HCT116 (cell line): ENCODE data around the gene SLC12A4.
"Not testable (repeated sequence)": the region's sequence is repeated elsewhere in the genome, so short reads cannot be mapped to it uniquely, and the experiment has no call there.

Source experiments
- CEBPB ChIP-seq: IDR thresholded peaks from 2 replicates; pipeline ENCODE4 v1.6.1; 2012; ENCODE audit warnings: low read depth
- EZH2 ChIP-seq: fragments of 200-600 bp; sonication (generic); IDR thresholded peaks from 2 replicates; pipeline ENCODE4 v1.6.1; 2017; ENCODE audit warnings: antibody characterized with exemption, mixed run types
- POLR2A ChIP-seq: IDR thresholded peaks from 2 replicates; pipeline ENCODE4 v1.7.0; 2011; ENCODE audit warnings: borderline replicate concordance; ENCODE audit not compliant: insufficient read depth, insufficient read length; ENCODE audit errors: extremely low read depth
- RAD21 ChIP-seq: IDR thresholded peaks from 2 replicates; pipeline ENCODE4 v1.6.1; 2012; ENCODE audit warnings: low read depth, mild to moderate bottlenecking
- TF ChIP-seq, protein P1 (sequence below): IDR thresholded peaks from 2 replicates; pipeline ENCODE4 v1.6.1; 2012
- TF ChIP-seq, protein P2 (sequence below), 3 experiments: fragments of 200-600 bp in 1 of 3; sonication (generic) in 1 of 3; IDR thresholded peaks in 2 of 3; conservative IDR thresholded peaks in 1 of 3; 2 replicates each; pipeline ENCODE4 v1.5.1; 2012 to 2017; ENCODE audit warnings: low read depth in 2 of 3, low read length in 2 of 3, antibody characterized with exemption in 1 of 3, borderline replicate concordance in 1 of 3, control low read depth in 1 of 3, mild to moderate bottlenecking in 1 of 3, mixed read lengths in 1 of 3, mixed run types in 1 of 3, moderate library complexity in 1 of 3; ENCODE audit not compliant: insufficient read depth in 1 of 3

- not testable (repeated sequence) for TF ChIP-seq RAD21, POLR2A, EZH2, CEBPB
- TF ChIP-seq, protein P1, sequence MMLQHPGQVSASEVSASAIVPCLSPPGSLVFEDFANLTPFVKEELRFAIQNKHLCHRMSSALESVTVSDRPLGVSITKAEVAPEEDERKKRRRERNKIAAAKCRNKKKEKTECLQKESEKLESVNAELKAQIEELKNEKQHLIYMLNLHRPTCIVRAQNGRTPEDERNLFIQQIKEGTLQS = not testable (repeated sequence)
- TF ChIP-seq, protein P2, sequence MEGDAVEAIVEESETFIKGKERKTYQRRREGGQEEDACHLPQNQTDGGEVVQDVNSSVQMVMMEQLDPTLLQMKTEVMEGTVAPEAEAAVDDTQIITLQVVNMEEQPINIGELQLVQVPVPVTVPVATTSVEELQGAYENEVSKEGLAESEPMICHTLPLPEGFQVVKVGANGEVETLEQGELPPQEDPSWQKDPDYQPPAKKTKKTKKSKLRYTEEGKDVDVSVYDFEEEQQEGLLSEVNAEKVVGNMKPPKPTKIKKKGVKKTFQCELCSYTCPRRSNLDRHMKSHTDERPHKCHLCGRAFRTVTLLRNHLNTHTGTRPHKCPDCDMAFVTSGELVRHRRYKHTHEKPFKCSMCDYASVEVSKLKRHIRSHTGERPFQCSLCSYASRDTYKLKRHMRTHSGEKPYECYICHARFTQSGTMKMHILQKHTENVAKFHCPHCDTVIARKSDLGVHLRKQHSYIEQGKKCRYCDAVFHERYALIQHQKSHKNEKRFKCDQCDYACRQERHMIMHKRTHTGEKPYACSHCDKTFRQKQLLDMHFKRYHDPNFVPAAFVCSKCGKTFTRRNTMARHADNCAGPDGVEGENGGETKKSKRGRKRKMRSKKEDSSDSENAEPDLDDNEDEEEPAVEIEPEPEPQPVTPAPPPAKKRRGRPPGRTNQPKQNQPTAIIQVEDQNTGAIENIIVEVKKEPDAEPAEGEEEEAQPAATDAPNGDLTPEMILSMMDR (IDR thresholded peaks at IDR 0.05 in 2 of 3, conservative IDR thresholded peaks at IDR 0.05 in 1 of 3; ENCODE audit: borderline replicate concordance in 1 of 3, insufficient read depth in 1 of 3, low read depth in 2 of 3, low read length in 2 of 3) = not testable (repeated sequence)
These were observed 30.6 kb upstream of the SLC12A4 start, which contains the start of gene DPEP2 for GRCh38 chr16:67998779-67999688.
